ENCODE results near the gene KLHL17.
A peak's percentile ranks its signal among the peaks of the same experiment; 100 is the strongest.

KLHL17 gene

DNA sequence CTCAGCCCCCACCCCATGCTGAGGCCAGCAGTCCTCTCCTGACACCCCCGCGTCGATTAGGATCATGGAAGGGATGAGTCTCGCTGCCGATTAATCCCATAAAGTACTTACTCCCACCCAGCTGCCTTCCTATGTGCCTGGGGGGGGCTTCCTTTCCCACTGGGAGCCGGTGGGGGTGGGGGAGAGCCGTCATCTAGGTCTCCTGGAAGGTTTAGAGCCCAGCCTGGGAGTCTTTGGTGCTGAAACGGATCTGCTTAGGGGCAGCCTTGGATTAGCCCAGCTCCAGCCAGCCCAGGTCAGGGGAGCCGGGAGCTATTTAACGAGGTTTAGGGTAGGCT, 26.8 kb upstream of the KLHL17 start:
- DNase-seq (ENCODE audit: low read depth): no peak
- TF ChIP-seq, protein P1, sequence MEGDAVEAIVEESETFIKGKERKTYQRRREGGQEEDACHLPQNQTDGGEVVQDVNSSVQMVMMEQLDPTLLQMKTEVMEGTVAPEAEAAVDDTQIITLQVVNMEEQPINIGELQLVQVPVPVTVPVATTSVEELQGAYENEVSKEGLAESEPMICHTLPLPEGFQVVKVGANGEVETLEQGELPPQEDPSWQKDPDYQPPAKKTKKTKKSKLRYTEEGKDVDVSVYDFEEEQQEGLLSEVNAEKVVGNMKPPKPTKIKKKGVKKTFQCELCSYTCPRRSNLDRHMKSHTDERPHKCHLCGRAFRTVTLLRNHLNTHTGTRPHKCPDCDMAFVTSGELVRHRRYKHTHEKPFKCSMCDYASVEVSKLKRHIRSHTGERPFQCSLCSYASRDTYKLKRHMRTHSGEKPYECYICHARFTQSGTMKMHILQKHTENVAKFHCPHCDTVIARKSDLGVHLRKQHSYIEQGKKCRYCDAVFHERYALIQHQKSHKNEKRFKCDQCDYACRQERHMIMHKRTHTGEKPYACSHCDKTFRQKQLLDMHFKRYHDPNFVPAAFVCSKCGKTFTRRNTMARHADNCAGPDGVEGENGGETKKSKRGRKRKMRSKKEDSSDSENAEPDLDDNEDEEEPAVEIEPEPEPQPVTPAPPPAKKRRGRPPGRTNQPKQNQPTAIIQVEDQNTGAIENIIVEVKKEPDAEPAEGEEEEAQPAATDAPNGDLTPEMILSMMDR (IDR thresholded peaks at IDR 0.05; ENCODE audit: insufficient read depth, low read depth, low read length, missing control alignments): no peak
- no peak overlapping the region for H3K4me3 ChIP-seq (ENCODE audit: low read length)

DNA sequence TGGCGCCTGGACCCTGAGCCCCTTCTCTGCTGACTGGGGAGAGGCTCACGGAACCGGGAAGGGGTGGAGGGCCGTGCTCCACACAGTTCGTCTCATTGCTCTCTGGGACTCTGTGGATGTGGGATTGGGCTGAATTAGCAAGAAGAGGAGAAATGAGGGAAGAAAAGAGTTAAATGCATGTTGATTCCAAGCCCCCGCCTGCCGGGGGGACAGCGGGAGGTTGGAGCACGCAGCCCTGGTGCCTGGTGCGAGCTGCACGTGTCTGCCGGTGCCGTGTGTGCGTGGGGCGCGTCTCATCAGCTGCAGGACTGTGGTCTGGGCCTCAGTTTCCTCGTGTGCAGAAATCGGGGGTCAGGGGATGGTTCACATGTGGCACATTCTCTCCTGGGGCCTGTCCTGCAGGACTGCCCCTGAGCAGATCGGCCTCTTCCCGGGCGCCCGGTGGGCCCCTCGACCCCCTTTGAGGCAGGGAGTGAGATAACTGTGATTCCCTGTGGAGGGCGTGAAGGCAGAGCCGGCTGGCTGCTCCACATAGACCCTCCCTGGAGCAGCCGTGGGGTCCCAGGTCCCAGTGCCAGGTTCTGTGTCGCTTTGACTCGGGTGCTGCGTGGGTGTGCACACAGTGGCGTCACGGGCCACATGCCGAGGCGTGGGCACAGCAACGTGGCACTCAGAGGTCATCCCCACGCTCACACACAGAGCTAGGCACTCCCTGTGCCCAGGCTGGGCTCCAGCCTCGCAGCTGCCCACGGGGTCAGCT, 25.2 kb upstream of the KLHL17 start:
- TF ChIP-seq, protein P1 (IDR thresholded peaks at IDR 0.05; ENCODE audit: insufficient read depth, low read depth, low read length, missing control alignments): no peak
- no peak overlapping the region for H3K4me3 ChIP-seq (ENCODE audit: low read length)
- DNase-seq (ENCODE audit: low read depth): no peak

DNA sequence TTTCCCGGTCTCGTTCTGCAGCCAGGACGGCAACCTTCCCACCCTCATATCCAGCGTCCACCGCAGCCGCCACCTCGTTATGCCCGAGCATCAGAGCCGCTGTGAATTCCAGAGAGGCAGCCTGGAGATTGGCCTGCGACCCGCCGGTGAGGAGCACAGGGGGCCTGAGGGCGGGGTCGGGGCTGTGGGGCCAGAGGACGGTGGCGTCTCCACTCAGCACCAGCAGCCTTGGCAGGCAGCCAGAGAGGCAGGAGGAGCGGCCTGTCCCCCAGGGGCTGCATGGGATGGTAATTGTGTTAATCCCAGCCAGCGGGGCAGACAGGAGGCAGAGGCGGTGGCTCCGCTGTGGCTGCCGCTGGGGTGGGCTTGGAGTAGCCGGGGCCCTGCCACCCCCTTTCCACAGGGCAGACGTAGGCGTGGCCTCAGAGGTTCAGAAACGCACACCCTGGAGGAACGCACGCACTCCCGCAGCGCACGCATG, 24.6 kb upstream of the KLHL17 start:
- TF ChIP-seq, protein P1 (IDR thresholded peaks at IDR 0.05; ENCODE audit: insufficient read depth, low read depth, low read length, missing control alignments): no peak
- H3K4me3 ChIP-seq (ENCODE audit: low read length): no peak overlapping the region
- DNase-seq (ENCODE audit: low read depth): no peak

DNA sequence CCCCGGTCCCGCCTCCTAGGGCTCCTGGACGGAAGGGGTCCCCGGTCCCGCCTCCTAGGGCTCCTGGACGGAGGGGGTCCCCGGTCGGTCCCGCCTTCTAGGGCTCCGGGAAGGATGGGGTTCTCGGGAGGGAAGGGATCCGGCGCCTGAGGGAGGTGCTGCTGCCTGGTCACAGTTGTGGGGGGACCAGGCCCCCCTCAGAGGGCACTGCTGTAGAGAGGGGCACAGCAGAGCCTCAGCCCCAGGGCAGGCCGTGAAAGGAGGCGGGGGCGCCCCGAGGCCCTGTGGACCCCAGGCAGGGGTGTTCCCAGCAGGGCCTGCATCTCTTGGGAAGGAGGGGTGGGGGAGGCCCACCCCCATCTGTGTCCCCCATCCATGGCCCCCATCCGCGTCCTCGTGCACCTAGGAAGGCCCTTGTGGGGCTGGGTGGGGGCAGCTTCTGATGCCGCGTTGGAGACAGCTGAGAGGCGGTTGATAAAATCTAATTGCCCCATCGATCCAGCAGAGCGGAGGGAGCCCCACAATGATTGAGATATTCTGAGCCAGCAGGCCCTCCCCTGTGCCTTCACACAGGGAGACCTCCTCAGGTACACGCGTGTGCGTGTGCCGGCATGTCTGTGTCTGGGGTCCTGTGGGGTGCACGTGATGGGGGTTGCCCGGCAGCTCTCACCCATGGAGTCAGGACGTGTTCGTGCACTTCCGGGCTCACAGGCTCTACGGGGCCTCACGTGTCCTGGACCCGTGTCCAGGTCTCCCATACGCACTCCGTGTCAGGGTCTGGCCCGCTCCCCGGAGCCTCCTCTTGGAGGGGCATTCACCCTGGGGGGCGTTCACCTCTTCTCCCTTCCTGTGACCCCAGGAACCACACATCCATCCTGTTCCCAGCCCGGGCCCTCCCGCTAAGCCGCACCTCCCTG, 23.8 kb upstream of the KLHL17 start:
- TF ChIP-seq, protein P1 (IDR thresholded peaks at IDR 0.05; ENCODE audit: insufficient read depth, low read depth, low read length, missing control alignments): no peak
- DNase-seq (ENCODE audit: low read depth): no peak
- no peak overlapping the region for H3K4me3 ChIP-seq (ENCODE audit: low read length)

DNA sequence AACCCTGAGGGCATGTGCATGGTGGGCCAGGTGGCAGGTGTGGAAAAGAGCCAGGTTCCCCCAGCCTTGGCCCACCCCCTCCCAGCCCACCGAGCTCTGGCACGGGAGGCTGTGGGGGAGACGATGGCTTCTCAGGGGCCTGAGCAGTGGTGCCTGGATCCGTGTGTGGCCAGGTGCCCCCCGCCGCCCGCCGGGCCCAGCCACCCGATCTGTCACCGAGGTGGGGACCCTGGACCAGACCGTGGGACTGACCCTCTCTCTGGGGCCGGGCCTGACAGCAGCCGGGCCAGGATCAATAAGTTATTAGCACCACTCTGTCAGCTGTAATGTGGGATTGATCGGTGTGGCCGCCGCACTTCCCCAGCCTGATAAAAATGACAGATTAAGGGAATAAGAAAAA, 22.9 kb upstream of the KLHL17 start:
- DNase-seq (ENCODE audit: low read depth): no peak

DNA sequence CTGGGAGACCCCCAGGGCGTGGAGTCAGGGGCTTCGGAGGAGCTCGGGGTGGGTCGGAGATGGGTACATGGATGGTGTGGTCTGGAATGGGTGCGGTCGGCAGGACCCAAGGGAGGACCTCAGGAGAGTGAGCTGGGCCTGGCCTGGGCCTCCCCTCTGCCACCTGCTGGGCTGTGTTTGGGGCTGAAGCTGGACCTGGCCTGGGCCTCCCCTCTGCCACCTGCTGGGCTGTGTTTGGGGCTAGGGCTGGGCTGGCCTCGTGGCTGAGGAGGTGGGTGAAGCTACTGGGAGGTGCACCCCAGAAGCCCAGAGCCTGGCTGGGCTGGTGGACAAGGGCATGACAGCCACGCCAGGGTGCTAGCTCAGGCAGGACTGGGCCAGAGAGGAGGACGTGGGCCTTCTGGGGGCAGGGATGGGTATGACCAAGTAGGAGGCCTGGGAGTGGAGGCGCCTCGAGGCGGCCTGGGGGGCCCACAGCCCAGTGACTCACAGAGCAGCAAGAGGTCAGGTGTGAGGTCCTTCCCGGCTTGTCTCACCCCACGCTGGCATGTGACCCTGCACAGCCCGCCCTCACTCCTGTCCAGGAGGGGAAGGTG, 22.2 kb upstream of the KLHL17 start:
- TF ChIP-seq, protein P1 (IDR thresholded peaks at IDR 0.05; ENCODE audit: insufficient read depth, low read depth, low read length, missing control alignments): peak; percentile 62
- H3K4me3 ChIP-seq (ENCODE audit: low read length): no peak overlapping the region
- peak; percentile 57 for DNase-seq (ENCODE audit: low read depth)

More for the DNA sequence above, 22.9 kb upstream of the KLHL17 start:
- TF ChIP-seq, protein P1 (IDR thresholded peaks at IDR 0.05; ENCODE audit: insufficient read depth, low read depth, low read length, missing control alignments): no peak
- no peak overlapping the region for H3K4me3 ChIP-seq (ENCODE audit: low read length)
